GM10248 (cell line): ENCODE data around the gene RFTN1.
"Not testable (repeated sequence)": the region's sequence is repeated elsewhere in the genome, so short reads cannot be mapped to it uniquely, and the experiment has no call there.

ENCODE experiments used
- CTCF ChIA-PET: fragments of 300-600 bp; sonication (Branson Sonifier 250); formaldehyde crosslinking; extraction: SDS; loops from one replicate; lab custom pipeline; 2021; ENCODE audit warnings: antibody characterized with exemption; lab: Yijun Ruan, JAX
- POLR2A ChIA-PET: fragments of 350-650 bp; sonication (Branson Sonifier 250); formaldehyde crosslinking; extraction: SDS; loops from one replicate; lab custom pipeline; 2020; ENCODE audit warnings: antibody characterized with exemption; lab: Yijun Ruan, JAX
- DNase-seq: peaks from one replicate; pipeline ENCODE4 v3.0.0; 2012; ENCODE audit errors: extremely low spot score
- CTCF ChIP-seq: IDR thresholded peaks from 2 replicates; pipeline ENCODE4 v1.5.1; 2012; ENCODE audit warnings: mild to moderate bottlenecking, low read depth; ENCODE audit errors: extremely low read depth, missing control alignments, control extremely low read depth

Gene RFTN1

GRCh38 chr3:16315623-16316022, 197.9 kb downstream of the RFTN1 start:
- POLR2A ChIA-PET = no interaction called here
- DNase-seq = no peak
- no peak for TF ChIP-seq CTCF
- CTCF ChIA-PET = interaction anchor here (0.8 to 4.6 kb wide), 5 partner anchors 10 to 191 kb away, joined by 3 to 27 read pairs (median 3); no protein-coding TSS in a partner anchor

DNA sequence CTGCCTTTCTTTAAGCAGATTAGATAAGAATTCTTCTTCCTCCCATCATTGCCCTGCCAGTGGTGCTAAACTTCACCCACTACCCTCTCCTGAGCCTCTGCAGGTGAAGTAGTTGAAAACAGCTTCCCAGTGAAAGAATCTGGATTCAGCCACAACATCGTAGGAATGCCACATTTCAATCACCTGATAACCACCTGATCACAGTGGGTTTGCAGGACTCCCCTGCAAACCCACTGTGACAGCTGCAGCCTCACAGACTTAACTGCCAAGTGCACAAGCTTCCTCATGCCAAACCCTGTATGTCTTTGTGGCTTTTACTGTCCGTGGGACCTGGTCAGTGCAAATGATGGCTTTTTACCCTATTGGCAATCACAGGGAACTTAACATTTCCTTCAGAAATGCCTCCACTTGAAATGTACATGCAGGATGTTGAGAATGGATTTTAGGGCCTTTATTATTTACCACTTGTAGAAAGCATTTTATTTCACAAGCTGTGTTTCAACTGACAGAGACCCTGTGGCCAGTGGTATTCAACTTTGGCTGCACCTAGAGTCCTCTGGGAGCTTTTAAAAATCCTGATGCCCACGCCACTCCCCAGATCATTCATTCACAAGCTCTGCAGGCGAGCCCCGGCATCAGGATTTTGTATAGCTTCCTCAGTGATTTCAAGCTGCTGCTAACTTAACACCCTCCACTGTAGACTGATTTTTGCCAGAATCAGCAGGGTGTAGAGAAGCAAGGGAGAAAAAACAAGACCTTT, 199.4 kb downstream of the RFTN1 start:
- no peak for DNase-seq
- no peak for TF ChIP-seq CTCF
- ChIA-PET POLR2A (interaction anchor here (1.0 to 1.1 kb wide), 2 partner anchors 13 to 57 kb away, joined by 3 to 4 read pairs; no protein-coding TSS in a partner anchor), CTCF (interaction anchor here (0.8 to 4.6 kb wide), 8 partner anchors 9 to 225 kb away, joined by 3 to 27 read pairs (median 4); no protein-coding TSS in a partner anchor)

DNA sequence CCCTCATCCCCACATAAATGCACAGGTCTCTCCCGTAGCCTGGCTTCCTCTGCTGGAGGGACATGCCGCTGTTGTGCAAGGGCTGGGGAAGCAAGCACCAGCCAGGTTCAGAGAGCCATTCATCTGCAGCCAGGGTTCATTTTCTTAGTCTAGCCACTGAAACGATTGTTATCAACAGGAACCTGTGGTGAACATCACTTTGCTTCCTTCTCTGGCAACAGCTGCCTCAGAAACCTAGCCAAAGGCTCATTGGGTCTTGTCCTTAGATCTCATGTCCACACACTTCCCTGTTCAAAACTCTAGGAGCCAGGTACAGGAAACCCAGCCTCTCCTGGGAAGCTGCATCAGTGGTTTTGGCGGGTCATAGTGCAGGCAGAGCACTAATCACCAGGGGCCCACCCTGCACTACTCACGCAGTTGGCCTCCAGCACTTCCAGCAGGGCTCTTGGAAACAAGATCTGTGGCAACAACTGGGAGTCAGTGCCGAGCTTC, 201.5 kb downstream of the RFTN1 start:
- CTCF ChIA-PET = interaction anchor here (1.2 to 4.6 kb wide), 4 partner anchors 9 to 21 kb away, joined by 3 to 27 read pairs (median 8); no protein-coding TSS in a partner anchor
- no peak for TF ChIP-seq CTCF
- no peak for DNase-seq
- POLR2A ChIA-PET = no interaction called here

DNA sequence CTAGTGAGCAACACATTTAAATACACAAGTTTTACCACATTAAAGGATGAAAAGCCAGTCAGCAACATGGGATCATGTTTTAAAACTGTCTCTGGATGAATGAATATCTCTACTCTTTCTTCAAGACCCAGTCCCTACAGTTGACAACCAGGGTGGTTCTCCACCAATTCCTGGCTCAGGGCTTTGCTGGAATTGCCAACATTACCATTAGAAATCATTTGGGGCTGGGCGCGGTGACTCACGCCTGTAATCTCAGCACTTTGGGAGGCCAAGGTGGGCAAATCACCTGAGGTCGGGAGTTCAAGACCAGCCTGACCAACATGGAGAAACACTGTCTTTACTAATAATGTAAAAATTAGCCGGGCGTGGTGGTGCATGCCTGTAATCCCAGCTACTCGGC, 203.0 kb downstream of the RFTN1 start:
- POLR2A ChIA-PET, CTCF ChIA-PET, DNase-seq: not testable (repeated sequence)

- DNase-seq = no peak
- no peak for TF ChIP-seq CTCF
- ChIA-PET CTCF (no interaction called here), POLR2A (no interaction called here)
Observed at GRCh38 chr3:16309558-16309957, 203.9 kb downstream of the RFTN1 start.

DNA sequence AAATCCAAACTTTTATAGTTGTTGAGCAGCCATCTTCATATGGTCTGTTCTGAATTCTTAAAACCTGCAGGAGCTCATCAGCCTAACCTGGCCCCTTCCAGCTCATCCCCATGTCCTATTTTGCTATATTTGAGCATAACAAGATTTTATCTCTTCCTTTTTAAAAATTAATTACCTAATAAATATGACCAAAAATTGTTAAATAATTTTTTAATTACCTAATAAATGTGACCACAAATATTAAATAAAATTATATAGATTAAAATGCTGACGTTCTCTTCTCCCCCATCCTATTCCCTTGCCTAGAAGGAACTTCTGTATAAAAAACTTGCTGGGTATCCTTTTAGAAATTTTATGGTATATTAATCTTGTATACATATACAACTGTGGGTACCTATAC, 204.8 kb downstream of the RFTN1 start:
- TF ChIP-seq CTCF = no peak
- DNase-seq = no peak
- ChIA-PET CTCF (interaction anchor here (1.0 to 2.5 kb wide), 4 partner anchors 10 to 56 kb away, joined by 3 to 8 read pairs (median 3); no protein-coding TSS in a partner anchor), POLR2A (no interaction called here)
